Neural progenitor cell (in vitro differentiated cells): ENCODE measurements around the gene HDDC3.

Experiments
- CTCF ChIP-seq: fragments of 200-600 bp; sonication (generic); IDR thresholded peaks from 2 replicates; pipeline ENCODE4 v1.5.1; 2017; ENCODE audit warnings: antibody characterized with exemption, mild to moderate bottlenecking
- EZH2 ChIP-seq: fragments of 200-600 bp; sonication (generic); IDR thresholded peaks from 2 replicates; pipeline ENCODE4 v1.6.1; 2017; ENCODE audit warnings: antibody characterized with exemption, mild to moderate bottlenecking, moderate library complexity

GRCh38 chr15:90915216-90915807, 17.0 kb downstream of the HDDC3 start:
- TF ChIP-seq EZH2, result no peak
- TF ChIP-seq CTCF, result no peak
